Coronary artery (tissue), 2 donors: Measurements from ENCODE around the gene LONRF3.

ENCODE experiments used
- DNase-seq: peaks from one replicate; pipeline ENCODE4 v3.0.0-alpha.2; 2017; ENCODE audit warnings: low spot score
- H3K27ac ChIP-seq, 2 donors: fragments of 200-600 bp; sonication (generic); one replicate each; pipeline ENCODE4 v1.5.1; 2016 to 2019
- H3K4me3 ChIP-seq: fragments of 200-600 bp; sonication (generic); 2 replicates; pipeline ENCODE4 v1.5.1; 2016; ENCODE audit warnings: mild to moderate bottlenecking, moderate library complexity
- CTCF ChIP-seq: fragments of 200-600 bp; sonication (generic); IDR thresholded peaks from one replicate; pipeline ENCODE4 v1.5.1; 2019; ENCODE audit warnings: antibody characterized with exemption

Gene LONRF3

GRCh38 chrX:118961866-118962560 is 12.4 kb upstream of the LONRF3 start:
- no peak for DNase-seq
- no peak for TF ChIP-seq CTCF
- Histone ChIP-seq H3K4me3 (no peak overlapping the region), H3K27ac (no peak overlapping the region)

- Histone ChIP-seq H3K4me3 (no peak overlapping the region), H3K27ac (no peak overlapping the region)
- no peak for DNase-seq
- no peak for TF ChIP-seq CTCF
Observed at GRCh38 chrX:118963159-118963558, 11.3 kb upstream of the LONRF3 start.

GRCh38 chrX:118964252-118964651 is 10.2 kb upstream of the LONRF3 start:
- no peak for DNase-seq
- Histone ChIP-seq H3K27ac (no peak overlapping the region), H3K4me3 (no peak overlapping the region)
- TF ChIP-seq CTCF, result no peak

GRCh38 chrX:118965395-118965794 is 9.0 kb upstream of the LONRF3 start:
- DNase-seq, result no peak
- no peak overlapping the region for H3K27ac ChIP-seq
- TF ChIP-seq CTCF, result no peak
- H3K4me3 ChIP-seq, result no peak overlapping the region

- H3K27ac ChIP-seq, result no peak overlapping the region
- no peak for DNase-seq
- no peak overlapping the region for H3K4me3 ChIP-seq
- TF ChIP-seq CTCF, result no peak
Observed at GRCh38 chrX:118968031-118968430, 6.4 kb upstream of the LONRF3 start.

- no peak for TF ChIP-seq CTCF
- Histone ChIP-seq H3K27ac (no peak overlapping the region), H3K4me3 (no peak overlapping the region)
- no peak for DNase-seq
Observed at GRCh38 chrX:118971552-118971951, 2.9 kb upstream of the LONRF3 start.

- DNase-seq, result no peak
- Histone ChIP-seq H3K4me3 (peak overlapping the region; percentile 78), H3K27ac (peak overlapping the region in 1 of 2 donors; percentile 92)
- TF ChIP-seq CTCF, result no peak
Observed at GRCh38 chrX:118973389-118974087, 880 bp upstream of the LONRF3 start.
